KMS-11 (cell line): ENCODE results near the gene CLEC3B.

Source experiments
- H2AFZ ChIP-seq: fragments of 200-600 bp; sonication (generic); 2 replicates; pipeline ENCODE4 v1.6.1; 2016; ENCODE audit warnings: antibody characterized with exemption, mixed run types, low read depth
- H3K27ac ChIP-seq: fragments of 200-600 bp; sonication (generic); 2 replicates; pipeline ENCODE4 v1.6.1; 2016; ENCODE audit warnings: mild to moderate bottlenecking, mixed run types
- H3K27me3 ChIP-seq: fragments of 200-600 bp; sonication (generic); 2 replicates; pipeline ENCODE4 v1.6.1; 2017; ENCODE audit warnings: mild to moderate bottlenecking, low read depth, mixed run types, moderate library complexity; ENCODE audit not compliant: insufficient read depth
- H3K36me3 ChIP-seq: fragments of 200-600 bp; sonication (generic); 2 replicates; pipeline ENCODE4 v1.6.1; 2017; ENCODE audit warnings: mild to moderate bottlenecking, mixed run types; ENCODE audit not compliant: insufficient read depth
- H3K4me1 ChIP-seq: fragments of 200-600 bp; sonication (generic); 2 replicates; pipeline ENCODE4 v1.6.1; 2016; ENCODE audit warnings: mild to moderate bottlenecking, low read depth, mixed run types; ENCODE audit not compliant: poor library complexity, severe bottlenecking
- H3K4me2 ChIP-seq: fragments of 200-600 bp; sonication (generic); 2 replicates; pipeline ENCODE4 v1.7.0; 2016; ENCODE audit warnings: mild to moderate bottlenecking, mixed run types
- H3K4me3 ChIP-seq: fragments of 200-600 bp; sonication (generic); IDR thresholded peaks from 2 replicates; pipeline ENCODE4 v1.6.1; 2017; ENCODE audit warnings: low read depth, low read length, mixed read lengths; ENCODE audit not compliant: insufficient read depth
- H3K79me2 ChIP-seq: fragments of 200-600 bp; sonication (generic); 2 replicates; pipeline ENCODE4 v1.6.1; 2016; ENCODE audit warnings: low read depth, mixed run types; ENCODE audit not compliant: insufficient read depth
- H3K9ac ChIP-seq: fragments of 200-600 bp; sonication (generic); 2 replicates; pipeline ENCODE4 v1.6.1; 2016; ENCODE audit warnings: mild to moderate bottlenecking, mixed run types
- H4K20me1 ChIP-seq: fragments of 200-600 bp; sonication (generic); 2 replicates; pipeline ENCODE4 v1.6.1; 2016; ENCODE audit warnings: mild to moderate bottlenecking, mixed run types; ENCODE audit not compliant: insufficient read depth
- TF ChIP-seq, protein P1 (sequence below): fragments of 200-600 bp; sonication (generic); conservative IDR thresholded peaks from 2 replicates; pipeline ENCODE4 v1.6.1; 2017; ENCODE audit warnings: low read depth, mild to moderate bottlenecking, antibody characterized with exemption, low read length, moderate library complexity, mixed read lengths

Gene CLEC3B

DNA sequence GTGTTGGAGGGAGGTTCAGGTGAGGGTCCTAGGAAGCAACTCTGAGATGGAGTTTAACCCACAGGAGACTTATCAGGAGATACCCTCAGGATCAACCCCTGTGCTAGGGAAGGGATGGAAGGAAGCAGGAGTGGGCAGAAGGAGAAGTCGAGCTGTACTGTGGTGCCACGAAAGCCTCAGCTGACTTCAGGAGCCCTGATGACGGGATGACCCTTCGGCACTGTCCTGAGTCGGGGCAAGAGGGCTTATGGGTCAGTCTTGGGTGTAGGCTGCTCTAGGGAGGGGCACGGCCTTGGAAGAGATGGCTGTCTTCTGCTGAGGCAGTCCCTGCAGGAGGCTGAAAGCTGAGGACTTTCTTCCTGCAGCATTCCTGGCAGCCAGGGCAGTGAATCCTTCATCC is 7.7 kb downstream of the CLEC3B start:
- no peaks in the 10 kb centered on the region for H3K36me3 ChIP-seq
- peaks cover 26% of the 10 kb centered on the region for H3K4me1 ChIP-seq
- H3K27me3 ChIP-seq, result no peaks in the 10 kb centered on the region
- H3K4me3 ChIP-seq, result no peak overlapping the region
- no peaks in the 10 kb centered on the region for H4K20me1 ChIP-seq
- TF ChIP-seq, protein P1, sequence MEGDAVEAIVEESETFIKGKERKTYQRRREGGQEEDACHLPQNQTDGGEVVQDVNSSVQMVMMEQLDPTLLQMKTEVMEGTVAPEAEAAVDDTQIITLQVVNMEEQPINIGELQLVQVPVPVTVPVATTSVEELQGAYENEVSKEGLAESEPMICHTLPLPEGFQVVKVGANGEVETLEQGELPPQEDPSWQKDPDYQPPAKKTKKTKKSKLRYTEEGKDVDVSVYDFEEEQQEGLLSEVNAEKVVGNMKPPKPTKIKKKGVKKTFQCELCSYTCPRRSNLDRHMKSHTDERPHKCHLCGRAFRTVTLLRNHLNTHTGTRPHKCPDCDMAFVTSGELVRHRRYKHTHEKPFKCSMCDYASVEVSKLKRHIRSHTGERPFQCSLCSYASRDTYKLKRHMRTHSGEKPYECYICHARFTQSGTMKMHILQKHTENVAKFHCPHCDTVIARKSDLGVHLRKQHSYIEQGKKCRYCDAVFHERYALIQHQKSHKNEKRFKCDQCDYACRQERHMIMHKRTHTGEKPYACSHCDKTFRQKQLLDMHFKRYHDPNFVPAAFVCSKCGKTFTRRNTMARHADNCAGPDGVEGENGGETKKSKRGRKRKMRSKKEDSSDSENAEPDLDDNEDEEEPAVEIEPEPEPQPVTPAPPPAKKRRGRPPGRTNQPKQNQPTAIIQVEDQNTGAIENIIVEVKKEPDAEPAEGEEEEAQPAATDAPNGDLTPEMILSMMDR, result no peak
- H3K4me2 ChIP-seq, result no peak overlapping the region
- H3K27ac ChIP-seq, result no peak overlapping the region
- no peak overlapping the region for H2AFZ ChIP-seq
- H3K79me2 ChIP-seq, result no peaks in the 10 kb centered on the region
- H3K9ac ChIP-seq, result no peak overlapping the region

DNA sequence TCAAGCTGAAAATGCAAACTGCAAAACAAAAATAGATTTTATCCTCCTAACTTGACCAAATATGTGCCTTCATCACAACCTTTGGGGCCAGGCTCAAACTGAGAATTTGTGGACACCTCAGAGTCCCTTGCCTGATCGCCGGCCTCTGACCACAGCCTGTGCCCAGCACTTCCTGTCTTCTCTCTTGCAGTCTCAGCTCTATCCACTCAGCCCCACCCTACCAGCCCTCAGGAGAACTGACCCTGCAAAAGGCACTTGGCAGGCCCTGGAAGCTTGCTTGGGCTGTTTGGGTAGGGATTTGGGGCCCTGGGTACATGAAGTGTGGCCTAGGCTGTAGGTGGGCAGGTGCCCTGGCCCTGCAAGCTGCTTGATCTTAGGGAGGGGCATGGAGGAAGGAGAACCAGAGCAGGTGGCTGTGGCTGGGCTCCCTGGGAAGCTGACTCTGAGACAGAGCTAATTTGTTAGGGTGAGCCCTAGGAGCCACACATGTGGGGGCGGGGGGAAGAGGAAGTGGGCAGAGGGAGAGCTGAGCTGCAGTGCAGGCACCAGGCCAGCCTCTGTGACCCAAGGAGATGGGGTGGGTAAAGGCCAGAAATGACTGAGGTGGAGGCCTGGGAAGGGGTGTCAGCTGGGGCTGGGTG is 8.6 kb downstream of the CLEC3B start:
- Histone ChIP-seq H3K4me1 (peaks cover 26% of the 10 kb centered on the region), H2AFZ (peak overlapping the region; percentile 87), H4K20me1 (no peaks in the 10 kb centered on the region), H3K4me2 (peak overlapping the region; percentile 83), H3K27ac (peak overlapping the region; percentile 75), H3K9ac (peak overlapping the region; percentile 46; the same call in 1 of the 2 replicates), H3K27me3 (no peaks in the 10 kb centered on the region), H3K79me2 (no peaks in the 10 kb centered on the region), H3K4me3 (no peak overlapping the region), H3K36me3 (no peaks in the 10 kb centered on the region)
- TF ChIP-seq, protein P1, result no peak

DNA sequence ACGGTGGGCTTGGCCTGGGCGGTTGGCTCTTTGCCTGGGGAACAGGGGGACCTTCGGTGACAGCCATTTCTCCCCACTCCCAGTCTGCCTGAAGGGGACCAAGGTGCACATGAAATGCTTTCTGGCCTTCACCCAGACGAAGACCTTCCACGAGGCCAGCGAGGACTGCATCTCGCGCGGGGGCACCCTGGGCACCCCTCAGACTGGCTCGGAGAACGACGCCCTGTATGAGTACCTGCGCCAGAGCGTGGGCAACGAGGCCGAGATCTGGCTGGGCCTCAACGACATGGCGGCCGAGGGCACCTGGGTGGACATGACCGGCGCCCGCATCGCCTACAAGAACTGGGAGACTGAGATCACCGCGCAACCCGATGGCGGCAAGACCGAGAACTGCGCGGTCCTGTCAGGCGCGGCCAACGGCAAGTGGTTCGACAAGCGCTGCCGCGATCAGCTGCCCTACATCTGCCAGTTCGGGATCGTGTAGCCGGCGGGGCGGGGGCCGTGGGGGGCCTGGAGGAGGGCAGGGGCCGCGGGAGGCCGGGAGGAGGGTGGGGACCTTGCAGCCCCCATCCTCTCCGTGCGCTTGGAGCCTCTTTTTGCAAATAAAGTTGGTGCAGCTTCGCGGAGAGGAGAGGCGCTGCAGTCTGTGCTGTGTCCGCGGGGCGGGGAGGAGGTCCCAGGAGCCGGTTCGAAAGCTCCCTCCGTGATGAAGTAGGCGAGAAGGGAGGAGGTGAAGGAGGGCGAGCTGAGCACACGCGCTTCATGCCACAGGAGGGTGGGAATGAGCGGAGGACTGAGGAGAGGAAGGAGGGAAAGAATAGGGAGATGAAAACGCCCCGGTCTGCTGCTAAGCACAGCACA is 9.6 kb downstream of the CLEC3B start:
- no peaks in the 10 kb centered on the region for H3K27me3 ChIP-seq
- H3K4me3 ChIP-seq, result no peak overlapping the region
- H3K4me1 ChIP-seq, result peaks cover 32% of the 10 kb centered on the region
- TF ChIP-seq, protein P1, result no peak
- no peak overlapping the region; the same call in 1 of the 2 replicates for H2AFZ ChIP-seq
- no peaks in the 10 kb centered on the region for H4K20me1 ChIP-seq
- H3K79me2 ChIP-seq, result no peaks in the 10 kb centered on the region
- no peak overlapping the region for H3K9ac ChIP-seq
- H3K36me3 ChIP-seq, result no peaks in the 10 kb centered on the region
- peak overlapping the region; percentile 75; the same call in 1 of the 2 replicates for H3K27ac ChIP-seq
- no peak overlapping the region for H3K4me2 ChIP-seq

DNA sequence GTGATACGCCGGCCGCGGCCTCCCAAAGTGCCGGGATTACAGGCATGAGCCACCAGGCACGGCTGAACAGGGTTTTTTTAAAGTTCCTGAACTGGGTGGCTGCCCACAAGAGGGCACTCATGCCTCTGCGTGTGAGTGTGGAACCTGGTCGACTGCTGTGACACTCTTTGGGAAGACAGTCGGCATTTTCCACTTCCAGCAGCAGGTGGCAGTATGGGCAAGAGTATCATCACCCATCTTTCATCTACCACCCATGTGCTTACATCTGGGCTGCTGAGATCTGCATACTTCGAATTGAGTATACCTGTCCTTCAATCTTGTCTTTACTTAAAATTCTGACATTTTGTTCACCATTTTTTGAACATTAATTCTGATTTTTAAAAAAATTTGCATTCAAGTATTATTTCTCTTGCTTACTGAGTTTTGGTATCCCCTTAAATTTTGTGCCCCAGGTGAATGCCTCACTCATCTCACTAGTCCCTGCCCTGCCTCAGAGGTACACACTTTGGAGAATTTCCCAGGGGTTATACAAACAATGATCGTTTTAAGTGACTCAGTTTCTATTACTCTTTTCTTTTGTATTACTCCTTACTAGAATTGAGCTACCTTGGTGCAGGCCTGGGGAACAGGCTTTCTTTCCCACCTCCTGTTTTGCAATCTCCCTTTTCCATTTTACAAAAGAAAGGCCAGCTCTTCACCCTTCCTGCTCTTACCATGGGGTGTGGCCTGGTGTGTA is 11.8 kb downstream of the CLEC3B start:
- TF ChIP-seq, protein P1, result peak; percentile 82
- no peak overlapping the region for H3K27ac ChIP-seq
- no peaks in the 10 kb centered on the region for H4K20me1 ChIP-seq
- H3K79me2 ChIP-seq, result no peaks in the 10 kb centered on the region
- no peak overlapping the region for H3K4me3 ChIP-seq
- no peak overlapping the region; the same call in 1 of the 2 replicates for H2AFZ ChIP-seq
- H3K36me3 ChIP-seq, result no peaks in the 10 kb centered on the region
- no peaks in the 10 kb centered on the region for H3K27me3 ChIP-seq
- no peak overlapping the region for H3K4me2 ChIP-seq
- H3K4me1 ChIP-seq, result peaks cover 54% of the 10 kb centered on the region
- H3K9ac ChIP-seq, result no peak overlapping the region
